IMR-90 (cell line): ENCODE measurements around the gene SLC7A10.

Experiments used
- CHD1 ChIP-seq: IDR thresholded peaks from 2 replicates; pipeline ENCODE4 v1.6.1; 2012; ENCODE audit warnings: low read depth, low read length, improper control_type of control experiment
- CTCF ChIP-seq: conservative IDR thresholded peaks from 2 replicates; pipeline ENCODE4 v1.5.1; 2012; ENCODE audit warnings: mild to moderate bottlenecking, low read depth, low read length, improper control_type of control experiment
- POLR2A ChIP-seq: IDR thresholded peaks from 2 replicates; pipeline ENCODE4 v1.6.1; 2012; ENCODE audit warnings: mild to moderate bottlenecking, low read depth, low read length
- RCOR1 ChIP-seq: IDR thresholded peaks from 2 replicates; pipeline ENCODE4 v1.6.1; 2012; ENCODE audit warnings: mild to moderate bottlenecking, low read length, improper control_type of control experiment; ENCODE audit not compliant: insufficient replicate concordance

- TF ChIP-seq CTCF = no peak
- no peak for TF ChIP-seq CHD1
- no peak for TF ChIP-seq POLR2A
- TF ChIP-seq RCOR1 = no peak
Measured at GRCh38 chr19:33234092-33234491, 8.4 kb upstream of the SLC7A10 start.
